22Rv1 (cell line): ENCODE data around the gene PSMB5.
"Not testable (repeated sequence)": the region's sequence is repeated elsewhere in the genome, so short reads cannot be mapped to it uniquely, and the experiment has no call there.

ENCODE experiments used
- H3K27ac ChIP-seq: fragments of 450-650 bp; 2 replicates; pipeline ENCODE4 v1.5.1; 2017
- CTCF ChIP-seq: fragments of 450-650 bp; IDR thresholded peaks from 2 replicates; pipeline ENCODE4 v1.5.1; 2017; ENCODE audit warnings: mild to moderate bottlenecking
- ZFX ChIP-seq: fragments of 450-650 bp; IDR thresholded peaks from 2 replicates; pipeline ENCODE4 v1.6.1; 2017; ENCODE audit warnings: antibody characterized with exemption, borderline replicate concordance

Gene PSMB5

GRCh38 chr14:23020143-23021128 lies 14.3 kb downstream of the PSMB5 start:
- no peak overlapping the region for H3K27ac ChIP-seq
- TF ChIP-seq CTCF (no peak), ZFX (no peak)

GRCh38 chr14:23018107-23018506 lies 16.6 kb downstream of the PSMB5 start:
- no peak for TF ChIP-seq CTCF
- TF ChIP-seq ZFX, result no peak
- H3K27ac ChIP-seq, result no peak overlapping the region

GRCh38 chr14:23017091-23017490 lies 17.6 kb downstream of the PSMB5 start:
- H3K27ac ChIP-seq, result no peak overlapping the region
- TF ChIP-seq ZFX, result no peak
- no peak for TF ChIP-seq CTCF

GRCh38 chr14:23015618-23016017 lies 19.1 kb downstream of the PSMB5 start:
- no peak for TF ChIP-seq CTCF
- no peak for TF ChIP-seq ZFX
- H3K27ac ChIP-seq, result no peak overlapping the region

- H3K27ac ChIP-seq, result not testable (repeated sequence)
Observed at GRCh38 chr14:23013749-23014054, 21.0 kb downstream of the PSMB5 start.

- no peak overlapping the region for H3K27ac ChIP-seq
- TF ChIP-seq CTCF, result no peak
- no peak for TF ChIP-seq ZFX
Observed at GRCh38 chr14:23013054-23013748, 21.5 kb downstream of the PSMB5 start.

- peak within 1 kb of the TSS; percentile 98 for H3K27ac ChIP-seq
Observed at GRCh38 chr14:23009939-23010726, 24.6 kb downstream of the PSMB5 start, which contains the start of gene C14orf93. Gene C14orf93, minus strand, starts transcription at chr14:23010143. Its CDS starts 11,120 bp downstream, at chr14:22999023.

More at GRCh38 chr14:23009939-23010726, 24.6 kb downstream of the PSMB5 start, which contains the start of gene C14orf93:
- TF ChIP-seq ZFX (no peak), CTCF (no peak)
